ENCODE measurements around the gene KIF16B. TPM values are rescaled to one million over a fixed set of nuclear protein-coding genes. Genes with fewer than 3 reads are reported as not detected.

Gene KIF16B
- total RNA-seq, 8 experiments from 2014 or later = 4.5 to 11.7 (median 7.8) TPM

GRCh38 chr20:16314748-16315159 lies 258.5 kb downstream of the KIF16B start:
- Histone ChIP-seq H3K4me1 (replicated peaks in 1 of 2) (no peaks in the 10 kb centered on the region), H3K27ac (no peak overlapping the region), H3K4me3 (no peak overlapping the region)
- WGBS, 10 experiments = 0 to 100% (median 84%) methylated on average over 1 to 7 of the region's 8 CpGs; no CpG with 5 or more reads in 4 of the 10 experiments
- in situ Hi-C loops (cut with MboI; ENCODE audit: low pct_unique_long_range_greater_than_20kb in 2 of 9, low sequenced_read_pairs in 9 of 9, unreplicated experiment in 9 of 9) = no loop called here
- peak in 4 of 8 experiments; percentile 19 to 79 (median 57) for ATAC-seq (replicated peaks in 6 of 8)

GRCh38 chr20:16314320-16314719 lies 258.9 kb downstream of the KIF16B start:
- ATAC-seq (replicated peaks in 6 of 8) = no peak
- in situ Hi-C loops (cut with MboI; ENCODE audit: low pct_unique_long_range_greater_than_20kb in 2 of 9, low sequenced_read_pairs in 9 of 9, unreplicated experiment in 9 of 9) = no loop called here
- Histone ChIP-seq H3K27ac (no peak overlapping the region), H3K4me1 (replicated peaks in 1 of 2) (no peaks in the 10 kb centered on the region), H3K4me3 (no peak overlapping the region)
- 34 to 100% (median 88%) methylated on average over 1 to 3 of the region's 3 CpGs; no CpG with 5 or more reads in 2 of the 10 experiments for WGBS, 10 experiments

DNA sequence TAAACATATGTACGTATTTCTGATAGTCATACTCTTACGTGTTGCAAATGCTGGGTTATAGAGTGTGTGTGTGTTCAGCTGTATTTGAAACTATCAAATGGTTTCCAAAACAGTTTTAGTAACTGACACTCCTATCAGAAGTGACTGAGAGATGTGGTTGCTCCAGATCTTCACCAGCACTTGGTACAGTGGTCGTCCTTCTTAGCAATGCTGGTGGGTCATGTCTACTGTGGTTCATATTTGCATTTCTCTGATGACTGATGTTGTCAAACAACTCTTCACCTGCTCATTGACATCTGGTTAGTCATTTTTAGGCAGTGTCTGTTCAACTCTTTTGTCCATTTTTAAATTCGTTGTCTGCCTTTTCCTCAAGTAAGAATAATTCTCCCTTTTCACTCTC lies 259.3 kb downstream of the KIF16B start:
- H3K4me1 ChIP-seq (replicated peaks in 1 of 2) = no peaks in the 10 kb centered on the region
- in situ Hi-C loops (cut with MboI; ENCODE audit: low pct_unique_long_range_greater_than_20kb in 2 of 9, low sequenced_read_pairs in 9 of 9, unreplicated experiment in 9 of 9) = no loop called here
- H3K4me3 ChIP-seq = no peak overlapping the region
- no peak for ATAC-seq (replicated peaks in 6 of 8)
- no peak overlapping the region for H3K27ac ChIP-seq
- WGBS, 10 experiments = 45 to 94% (median 75%) methylated on average over 1 to 4 of the region's 4 CpGs; no CpG with 5 or more reads in 1 of the 10 experiments

- ATAC-seq (replicated peaks in 6 of 8) = no peak
- Histone ChIP-seq H3K27ac (no peak overlapping the region), H3K4me3 (no peak overlapping the region), H3K4me1 (replicated peaks in 1 of 2) (no peaks in the 10 kb centered on the region)
- in situ Hi-C loops (cut with MboI; ENCODE audit: low pct_unique_long_range_greater_than_20kb in 2 of 9, low sequenced_read_pairs in 9 of 9, unreplicated experiment in 9 of 9) = no loop called here
These were observed 260.2 kb downstream of the KIF16B start for GRCh38 chr20:16312998-16313397.

GRCh38 chr20:16311756-16312155 lies 261.5 kb downstream of the KIF16B start:
- in situ Hi-C loops (cut with MboI; ENCODE audit: low pct_unique_long_range_greater_than_20kb in 2 of 9, low sequenced_read_pairs in 9 of 9, unreplicated experiment in 9 of 9) = no loop called here
- no peak overlapping the region for H3K4me3 ChIP-seq
- 38 to 100% (median 100%) methylated on average over 1 of the region's 1 CpG; no CpG with 5 or more reads in 1 of the 10 experiments for WGBS, 10 experiments
- no peaks in the 10 kb centered on the region for H3K4me1 ChIP-seq (replicated peaks in 1 of 2)
- no peak overlapping the region for H3K27ac ChIP-seq
- no peak for ATAC-seq (replicated peaks in 6 of 8)

DNA sequence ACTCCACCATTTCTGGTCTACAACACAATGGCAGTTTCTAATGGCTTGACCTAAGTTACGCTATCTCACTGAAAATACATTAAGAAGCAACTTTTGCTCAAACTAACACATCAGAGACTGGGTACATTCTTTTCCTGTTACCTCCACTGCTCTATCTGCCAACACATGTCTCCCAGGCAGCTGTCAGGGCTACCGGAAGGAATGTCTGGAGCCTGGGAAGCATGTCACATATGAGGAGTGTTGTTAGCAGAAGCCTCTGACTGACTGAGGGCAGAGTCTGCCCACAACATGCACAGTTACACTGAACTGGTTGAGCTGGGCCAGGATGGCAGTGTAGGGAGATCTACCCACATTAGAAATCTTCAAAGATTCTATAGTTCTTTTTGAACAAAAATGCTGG lies 264.5 kb downstream of the KIF16B start:
- ATAC-seq (replicated peaks in 6 of 8) = peak in 1 of 8 experiments; percentile 87
- 100% methylated on average over 1 to 2 of the region's 2 CpGs; no CpG with 5 or more reads in 5 of the 10 experiments for WGBS, 10 experiments
- no peak overlapping the region for H3K27ac ChIP-seq
- in situ Hi-C loops (cut with MboI; ENCODE audit: low pct_unique_long_range_greater_than_20kb in 2 of 9, low sequenced_read_pairs in 9 of 9, unreplicated experiment in 9 of 9) = no loop called here
- H3K4me1 ChIP-seq (replicated peaks in 1 of 2) = no peaks in the 10 kb centered on the region
- no peak overlapping the region for H3K4me3 ChIP-seq

DNA sequence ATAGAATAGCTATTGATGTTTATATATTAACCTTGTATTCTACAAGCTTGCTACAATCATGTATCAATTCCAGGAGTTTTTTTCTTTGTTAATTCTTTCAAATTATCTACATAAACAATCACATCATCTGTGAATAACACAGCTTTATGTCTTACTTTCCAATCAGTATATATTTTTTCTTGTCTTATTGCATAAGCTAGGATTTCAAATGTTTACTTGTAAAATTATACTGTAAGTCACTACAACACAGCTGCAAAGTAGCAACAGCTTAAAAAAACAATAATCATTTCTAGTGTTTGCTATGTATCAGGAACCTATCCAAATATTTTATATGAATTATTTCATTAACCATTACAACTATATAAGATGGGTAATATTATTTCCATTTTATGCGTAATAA lies 270.4 kb downstream of the KIF16B start:
- 0 to 100% (median 0%) methylated on average over 1 of the region's 1 CpG; no CpG with 5 or more reads in 2 of the 10 experiments for WGBS, 10 experiments
- H3K4me3 ChIP-seq = no peak overlapping the region
- no peak overlapping the region for H3K27ac ChIP-seq
- in situ Hi-C loops (cut with MboI; ENCODE audit: low pct_unique_long_range_greater_than_20kb in 2 of 9, low sequenced_read_pairs in 9 of 9, unreplicated experiment in 9 of 9) = no loop called here
- ATAC-seq (replicated peaks in 6 of 8) = no peak
- H3K4me1 ChIP-seq (replicated peaks in 1 of 2) = no peaks in the 10 kb centered on the region

DNA sequence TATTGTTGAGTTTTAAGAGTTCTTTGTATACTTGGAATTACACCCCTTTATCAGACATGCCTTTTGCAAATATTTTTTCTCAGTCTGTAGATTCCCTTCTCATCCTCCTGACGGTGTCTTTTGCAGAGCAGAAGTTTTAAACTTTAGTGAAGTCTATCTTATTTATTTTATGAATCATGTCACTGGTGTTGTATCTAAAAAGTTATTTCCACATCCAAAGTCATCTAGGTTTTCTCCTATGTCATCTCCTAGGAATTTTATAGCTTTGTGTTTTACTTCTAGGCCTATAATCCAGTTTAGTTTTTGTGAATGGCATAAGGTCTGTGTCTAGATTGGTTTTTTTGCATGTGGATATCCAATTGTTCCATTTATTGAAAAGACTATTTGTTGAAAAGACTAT lies 271.3 kb downstream of the KIF16B start:
- ATAC-seq (replicated peaks in 6 of 8) = no peak
- H3K4me3 ChIP-seq = no peak overlapping the region
- WGBS, 10 experiments = 43 to 100% (median 100%) methylated on average over 1 of the region's 1 CpG; no CpG with 5 or more reads in 1 of the 10 experiments
- in situ Hi-C loops (cut with MboI; ENCODE audit: low pct_unique_long_range_greater_than_20kb in 2 of 9, low sequenced_read_pairs in 9 of 9, unreplicated experiment in 9 of 9) = no loop called here
- no peaks in the 10 kb centered on the region for H3K4me1 ChIP-seq (replicated peaks in 1 of 2)
- H3K27ac ChIP-seq = no peak overlapping the region

DNA sequence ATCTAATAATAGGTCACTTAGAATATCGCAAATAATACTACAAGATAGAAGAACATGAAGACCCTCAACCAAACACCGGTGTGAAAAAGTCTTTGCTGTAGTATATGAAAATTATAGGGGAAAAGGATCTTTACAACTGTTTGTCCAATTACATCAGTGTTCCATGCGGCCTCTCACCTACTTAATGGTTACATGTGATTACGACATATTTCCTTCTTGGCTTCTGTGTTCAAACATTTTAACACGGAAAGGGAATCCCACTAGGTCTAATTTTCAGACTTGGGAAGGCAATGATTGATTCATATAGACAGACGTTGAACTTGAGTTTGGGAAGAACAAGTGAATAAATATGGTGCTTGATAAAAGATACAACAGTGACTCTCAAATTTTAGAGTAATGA lies 273.4 kb downstream of the KIF16B start:
- 70 to 100% (median 89%) methylated on average over 1 to 6 of the region's 6 CpGs for WGBS, 10 experiments
- no peak overlapping the region for H3K27ac ChIP-seq
- H3K4me1 ChIP-seq (replicated peaks in 1 of 2) = no peaks in the 10 kb centered on the region
- ATAC-seq (replicated peaks in 6 of 8) = no peak
- no peak overlapping the region for H3K4me3 ChIP-seq
- in situ Hi-C loops (cut with MboI; ENCODE audit: low pct_unique_long_range_greater_than_20kb in 2 of 9, low sequenced_read_pairs in 9 of 9, unreplicated experiment in 9 of 9) = no loop called here

DNA sequence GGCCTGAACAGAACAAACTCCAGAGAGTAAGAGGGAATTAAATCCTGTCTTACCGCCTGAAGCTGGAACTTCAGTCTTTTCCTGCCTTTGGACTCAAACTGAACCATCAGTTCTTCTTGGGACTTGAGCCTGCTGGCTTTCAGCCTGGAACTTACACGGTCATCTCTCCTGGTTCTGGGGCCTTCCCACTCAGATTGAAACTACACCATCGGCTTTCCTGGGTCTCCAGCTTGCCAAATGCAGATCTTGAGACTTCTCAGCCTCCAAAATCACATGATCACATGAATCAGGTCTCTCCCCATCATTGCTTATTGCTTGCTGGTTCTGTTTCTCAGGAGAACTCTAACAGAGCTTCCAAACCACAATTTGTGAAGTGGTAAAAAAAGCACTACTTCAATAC lies 276.3 kb downstream of the KIF16B start:
- no peak overlapping the region for H3K27ac ChIP-seq
- H3K4me1 ChIP-seq (replicated peaks in 1 of 2) = no peaks in the 10 kb centered on the region
- no peak for ATAC-seq (replicated peaks in 6 of 8)
- WGBS, 10 experiments = 17 to 100% (median 90%) methylated on average over 1 to 3 of the region's 3 CpGs; no CpG with 5 or more reads in 2 of the 10 experiments
- in situ Hi-C loops (cut with MboI; ENCODE audit: low pct_unique_long_range_greater_than_20kb in 2 of 9, low sequenced_read_pairs in 9 of 9, unreplicated experiment in 9 of 9) = no loop called here
- H3K4me3 ChIP-seq = no peak overlapping the region

GRCh38 chr20:16295534-16295933 lies 277.7 kb downstream of the KIF16B start:
- 49 to 95% (median 77%) methylated on average over 1 to 5 of the region's 5 CpGs; no CpG with 5 or more reads in 1 of the 10 experiments for WGBS, 10 experiments
- no peak overlapping the region for H3K27ac ChIP-seq
- no peak for ATAC-seq (replicated peaks in 6 of 8)
- no peaks in the 10 kb centered on the region for H3K4me1 ChIP-seq (replicated peaks in 1 of 2)
- in situ Hi-C loops (cut with MboI; ENCODE audit: low pct_unique_long_range_greater_than_20kb in 2 of 9, low sequenced_read_pairs in 9 of 9, unreplicated experiment in 9 of 9) = no loop called here
- no peak overlapping the region for H3K4me3 ChIP-seq

DNA sequence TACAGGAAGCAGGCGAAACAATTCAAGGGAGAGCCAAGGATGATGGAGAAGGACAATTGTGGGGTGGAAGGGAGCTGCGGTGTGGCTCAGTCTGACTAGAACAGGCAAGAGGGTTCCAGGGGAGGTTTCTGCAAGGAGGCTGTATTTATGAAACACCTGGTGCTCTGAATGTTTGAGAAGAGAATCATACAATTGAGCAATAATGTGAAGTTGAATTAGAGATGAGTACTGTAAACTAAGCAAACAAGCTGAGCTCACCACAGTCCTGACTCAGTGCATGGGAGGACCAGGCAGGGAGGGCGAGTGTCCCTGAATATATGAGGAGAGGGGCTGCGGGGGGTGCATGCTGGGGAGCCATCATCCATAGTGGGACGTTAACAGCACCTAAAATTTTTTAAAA lies 279.7 kb downstream of the KIF16B start:
- Histone ChIP-seq H3K27ac (no peak overlapping the region), H3K4me3 (no peak overlapping the region), H3K4me1 (replicated peaks in 1 of 2) (no peaks in the 10 kb centered on the region)
- no peak for ATAC-seq (replicated peaks in 6 of 8)
- WGBS, 10 experiments = 34 to 100% (median 83%) methylated on average over 1 to 3 of the region's 5 CpGs; no CpG with 5 or more reads in 2 of the 10 experiments
- in situ Hi-C loops (cut with MboI; ENCODE audit: low pct_unique_long_range_greater_than_20kb in 2 of 9, low sequenced_read_pairs in 9 of 9, unreplicated experiment in 9 of 9) = no loop called here

DNA sequence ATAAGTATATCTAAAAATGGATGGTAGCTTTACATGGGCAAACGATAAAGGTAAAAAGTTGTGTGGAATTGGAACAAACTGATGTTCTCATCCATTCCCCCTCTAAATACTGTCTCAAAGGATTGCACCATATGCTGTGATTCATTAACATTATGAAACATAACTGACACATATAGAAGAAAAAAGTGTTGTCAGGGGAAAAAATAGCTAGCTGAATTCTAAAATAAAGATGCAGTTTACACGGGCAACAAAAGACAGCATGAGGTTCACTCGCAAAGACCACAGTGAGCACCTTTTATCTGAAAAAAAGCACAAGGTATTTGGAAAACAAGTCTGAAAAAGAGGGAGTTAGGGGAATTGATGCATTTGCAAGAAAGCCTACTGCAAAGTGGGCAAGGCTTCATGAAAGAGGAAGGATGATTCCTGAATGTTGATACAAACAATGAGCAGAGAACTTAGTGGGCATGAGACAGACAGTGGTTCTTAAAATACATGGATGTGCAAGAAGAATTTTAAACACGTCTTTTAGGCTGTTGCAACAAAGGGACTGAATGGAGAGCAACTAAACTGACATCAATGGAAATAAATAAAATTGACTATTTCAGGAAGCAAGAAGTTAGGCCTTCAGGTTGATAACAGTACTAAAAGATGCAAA lies 280.9 kb downstream of the KIF16B start:
- ATAC-seq (replicated peaks in 6 of 8) = no peak
- 61 to 100% (median 88%) methylated on average over 1 to 4 of the region's 4 CpGs for WGBS, 10 experiments
- in situ Hi-C loops (cut with MboI; ENCODE audit: low pct_unique_long_range_greater_than_20kb in 2 of 9, low sequenced_read_pairs in 9 of 9, unreplicated experiment in 9 of 9) = no loop called here
- Histone ChIP-seq H3K4me3 (no peak overlapping the region), H3K27ac (no peak overlapping the region), H3K4me1 (replicated peaks in 1 of 2) (no peaks in the 10 kb centered on the region)

DNA sequence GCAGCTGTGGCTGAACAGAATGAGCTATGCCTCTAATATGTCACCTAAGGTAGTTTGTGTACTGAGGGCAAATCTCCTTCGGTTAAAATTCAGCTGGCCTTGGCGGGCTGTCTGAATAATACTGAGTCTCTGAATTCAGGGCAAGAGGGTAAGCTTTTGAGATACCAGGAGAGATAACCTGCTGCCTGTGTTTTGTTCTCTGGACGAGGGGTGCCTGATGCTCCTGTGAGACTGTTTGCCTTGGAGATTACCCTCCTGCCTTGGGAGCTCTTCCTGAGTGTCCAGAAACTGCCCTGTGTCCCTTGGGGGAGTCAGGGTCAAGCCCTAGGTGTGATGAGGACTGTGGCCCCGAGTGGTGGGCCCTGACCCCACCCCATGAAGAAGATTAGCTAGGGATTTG lies 282.9 kb downstream of the KIF16B start:
- ATAC-seq (replicated peaks in 6 of 8) = no peak
- H3K27ac ChIP-seq = no peak overlapping the region

More for the DNA sequence above, 282.9 kb downstream of the KIF16B start:
- no peak overlapping the region for H3K4me3 ChIP-seq
- 17 to 100% (median 77%) methylated on average over 1 to 3 of the region's 4 CpGs; no CpG with 5 or more reads in 4 of the 10 experiments for WGBS, 10 experiments
- H3K4me1 ChIP-seq (replicated peaks in 1 of 2) = no peaks in the 10 kb centered on the region
- in situ Hi-C loops (cut with MboI; ENCODE audit: low pct_unique_long_range_greater_than_20kb in 2 of 9, low sequenced_read_pairs in 9 of 9, unreplicated experiment in 9 of 9) = no loop called here
